PFSK-1 (cell line): ENCODE results near the gene CNGA2.

Experiments used
- FOXP2 ChIP-seq: optimal IDR thresholded peaks from 2 replicates; pipeline ENCODE3; 2011; ENCODE audit warnings: borderline replicate concordance, control low read depth, inconsistent platforms; ENCODE audit not compliant: insufficient read depth; ENCODE audit errors: extremely low read length, extremely low read depth
- POLR2AphosphoS5 ChIP-seq: IDR thresholded peaks from 2 replicates; pipeline ENCODE4 v1.6.1; 2012; ENCODE audit warnings: low read depth, mild to moderate bottlenecking, control low read depth, low read length, moderate library complexity
- REST ChIP-seq, 2 experiments: IDR thresholded peaks; 2 replicates each; pipeline versions ENCODE4 v1.6.1 to v1.8.0; 2011 to 2012; ENCODE audit warnings: low read depth in 2 of 2, low read length in 2 of 2, control low read depth in 1 of 2, inconsistent platforms in 1 of 2, mild to moderate bottlenecking in 1 of 2, moderate library complexity in 1 of 2; ENCODE audit not compliant: insufficient read depth in 1 of 2
- SIN3A ChIP-seq: IDR thresholded peaks from 2 replicates; pipeline ENCODE4 v1.6.1; 2012; ENCODE audit warnings: mild to moderate bottlenecking, low read length, moderate library complexity, borderline replicate concordance; ENCODE audit not compliant: insufficient read depth
- TAF1 ChIP-seq: IDR thresholded peaks from 2 replicates; pipeline ENCODE4 v1.6.1; 2012; ENCODE audit warnings: low read length, control low read depth, borderline replicate concordance; ENCODE audit not compliant: insufficient read depth

The CNGA2 gene

GRCh38 chrX:151738751-151739150 is 4.2 kb downstream of the CNGA2 start:
- TF ChIP-seq POLR2AphosphoS5 (no peak), REST (IDR thresholded peaks at IDR 0.05; ENCODE audit: insufficient read depth in 1 of 2, low read depth in 2 of 2, low read length in 2 of 2) (no peak), TAF1 (no peak), SIN3A (no peak), FOXP2 (no peak)

- no peak for TF ChIP-seq POLR2AphosphoS5
- no peak for TF ChIP-seq SIN3A
- TF ChIP-seq TAF1, result no peak
- no peak for TF ChIP-seq REST (IDR thresholded peaks at IDR 0.05; ENCODE audit: insufficient read depth in 1 of 2, low read depth in 2 of 2, low read length in 2 of 2)
- no peak for TF ChIP-seq FOXP2
These were observed 7.1 kb downstream of the CNGA2 start for GRCh38 chrX:151741606-151742005.

GRCh38 chrX:151742311-151742710 is 7.8 kb downstream of the CNGA2 start:
- TF ChIP-seq REST (IDR thresholded peaks at IDR 0.05; ENCODE audit: insufficient read depth in 1 of 2, low read depth in 2 of 2, low read length in 2 of 2), result no peak
- TF ChIP-seq POLR2AphosphoS5, result no peak
- TF ChIP-seq TAF1, result no peak
- no peak for TF ChIP-seq FOXP2
- no peak for TF ChIP-seq SIN3A

- TF ChIP-seq TAF1 (no peak), FOXP2 (no peak), SIN3A (no peak), POLR2AphosphoS5 (no peak), REST (IDR thresholded peaks at IDR 0.05; ENCODE audit: insufficient read depth in 1 of 2, low read depth in 2 of 2, low read length in 2 of 2) (no peak)
These were observed 9.3 kb downstream of the CNGA2 start for GRCh38 chrX:151743651-151744470.
